Measurements from ENCODE around the gene B9D2.
"Not testable (repeated sequence)": the region's sequence is repeated elsewhere in the genome, so short reads cannot be mapped to it uniquely, and the experiment has no call there.

Gene B9D2

GRCh38 chr19:41411100-41411967 is 47.4 kb upstream of the B9D2 start:
- no peaks in the 10 kb centered on the region for H4K20me1 ChIP-seq (ENCODE audit: insufficient read depth, low read length)
- ATAC-seq (ENCODE audit: insufficient read depth, low read depth) (no peak), DNase-seq (no peak)
- H2AFZ ChIP-seq (ENCODE audit: low read depth, low read length): no peak overlapping the region
- no peaks in the 10 kb centered on the region for H3K9me3 ChIP-seq (ENCODE audit: insufficient read depth, low read length, severe bottlenecking)
- no peak overlapping the region for H3K27ac ChIP-seq (ENCODE audit: low read length)
- no peak for TF ChIP-seq EZH2 (IDR thresholded peaks at IDR 0.05; ENCODE audit: borderline replicate concordance, low read depth, low read length, severe bottlenecking)
- TF ChIP-seq, protein P1, sequence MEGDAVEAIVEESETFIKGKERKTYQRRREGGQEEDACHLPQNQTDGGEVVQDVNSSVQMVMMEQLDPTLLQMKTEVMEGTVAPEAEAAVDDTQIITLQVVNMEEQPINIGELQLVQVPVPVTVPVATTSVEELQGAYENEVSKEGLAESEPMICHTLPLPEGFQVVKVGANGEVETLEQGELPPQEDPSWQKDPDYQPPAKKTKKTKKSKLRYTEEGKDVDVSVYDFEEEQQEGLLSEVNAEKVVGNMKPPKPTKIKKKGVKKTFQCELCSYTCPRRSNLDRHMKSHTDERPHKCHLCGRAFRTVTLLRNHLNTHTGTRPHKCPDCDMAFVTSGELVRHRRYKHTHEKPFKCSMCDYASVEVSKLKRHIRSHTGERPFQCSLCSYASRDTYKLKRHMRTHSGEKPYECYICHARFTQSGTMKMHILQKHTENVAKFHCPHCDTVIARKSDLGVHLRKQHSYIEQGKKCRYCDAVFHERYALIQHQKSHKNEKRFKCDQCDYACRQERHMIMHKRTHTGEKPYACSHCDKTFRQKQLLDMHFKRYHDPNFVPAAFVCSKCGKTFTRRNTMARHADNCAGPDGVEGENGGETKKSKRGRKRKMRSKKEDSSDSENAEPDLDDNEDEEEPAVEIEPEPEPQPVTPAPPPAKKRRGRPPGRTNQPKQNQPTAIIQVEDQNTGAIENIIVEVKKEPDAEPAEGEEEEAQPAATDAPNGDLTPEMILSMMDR (IDR thresholded peaks at IDR 0.05; ENCODE audit: borderline replicate concordance, extremely low read depth, low read length, poor library complexity, severe bottlenecking): no peak
- peaks cover 35% of the 10 kb centered on the region for H3K36me3 ChIP-seq (ENCODE audit: insufficient read depth, low read length)
- no peaks in the 10 kb centered on the region for H3K27me3 ChIP-seq (ENCODE audit: insufficient read depth, low read length, poor library complexity)
- H3K9ac ChIP-seq (ENCODE audit: low read depth, low read length): no peak overlapping the region
- no peak overlapping the region for H3K4me2 ChIP-seq (ENCODE audit: insufficient read depth, low read length)
- H3K79me2 ChIP-seq (ENCODE audit: insufficient read depth, low read length): no peaks in the 10 kb centered on the region
- no peaks in the 10 kb centered on the region for H3K4me1 ChIP-seq (ENCODE audit: insufficient read depth, low read length)
- no peak overlapping the region for H3K4me3 ChIP-seq (ENCODE audit: low read depth in 1 of 2, low read length in 2 of 2)

DNA sequence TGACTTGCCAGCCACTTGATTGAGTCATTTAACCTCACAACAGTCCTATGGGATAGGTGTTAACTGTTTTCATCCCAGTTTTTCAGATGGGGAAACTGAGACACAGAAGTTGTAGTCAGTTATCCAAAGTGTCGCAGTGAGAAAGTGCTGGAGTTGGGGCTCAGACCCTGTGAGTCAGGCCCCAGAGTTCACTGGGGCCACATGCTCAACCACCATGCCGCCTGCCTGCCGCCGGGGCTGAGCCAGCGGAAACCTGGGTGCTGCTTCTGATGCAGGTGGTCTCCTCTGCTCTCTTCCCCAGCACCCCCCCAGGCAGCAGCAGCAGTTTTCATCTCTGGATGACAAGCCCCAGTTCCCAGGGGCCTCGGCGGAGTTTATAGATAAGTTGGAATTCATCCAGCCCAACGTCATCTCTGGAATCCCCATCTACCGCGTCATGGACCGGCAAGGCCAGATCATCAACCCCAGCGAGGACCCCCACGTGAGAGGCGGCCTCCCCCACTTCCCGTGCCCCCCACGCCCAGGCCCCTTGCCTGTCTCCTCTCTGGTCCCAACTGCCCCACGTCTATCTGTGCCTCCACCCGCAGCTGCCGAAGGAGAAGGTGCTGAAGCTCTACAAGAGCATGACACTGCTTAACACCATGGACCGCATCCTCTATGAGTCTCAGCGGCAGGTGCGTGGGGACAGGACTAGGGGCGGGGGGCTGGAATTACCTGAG is 46.5 kb upstream of the B9D2 start:
- no peak for DNase-seq
- TF ChIP-seq EZH2 (IDR thresholded peaks at IDR 0.05; ENCODE audit: borderline replicate concordance, low read depth, low read length, severe bottlenecking): no peak
- TF ChIP-seq, protein P1 (IDR thresholded peaks at IDR 0.05; ENCODE audit: borderline replicate concordance, extremely low read depth, low read length, poor library complexity, severe bottlenecking): no peak
- Histone ChIP-seq H3K79me2 (ENCODE audit: insufficient read depth, low read length) (no peaks in the 10 kb centered on the region), H3K4me1 (ENCODE audit: insufficient read depth, low read length) (no peaks in the 10 kb centered on the region), H3K4me3 (ENCODE audit: low read depth in 1 of 2, low read length in 2 of 2) (no peak overlapping the region), H3K4me2 (ENCODE audit: insufficient read depth, low read length) (no peak overlapping the region), H4K20me1 (ENCODE audit: insufficient read depth, low read length) (0 out of 2 replicates have a peak, but pooled peaks cover 4% of the 10 kb centered on the region), H3K9ac (ENCODE audit: low read depth, low read length) (no peak overlapping the region), H2AFZ (ENCODE audit: low read depth, low read length) (no peak overlapping the region), H3K9me3 (ENCODE audit: insufficient read depth, low read length, severe bottlenecking) (no peaks in the 10 kb centered on the region), H3K27ac (ENCODE audit: low read length) (no peak overlapping the region), H3K27me3 (ENCODE audit: insufficient read depth, low read length, poor library complexity) (no peaks in the 10 kb centered on the region), H3K36me3 (ENCODE audit: insufficient read depth, low read length) (peaks cover 36% of the 10 kb centered on the region)
- ATAC-seq (ENCODE audit: insufficient read depth, low read depth): no peak

DNA sequence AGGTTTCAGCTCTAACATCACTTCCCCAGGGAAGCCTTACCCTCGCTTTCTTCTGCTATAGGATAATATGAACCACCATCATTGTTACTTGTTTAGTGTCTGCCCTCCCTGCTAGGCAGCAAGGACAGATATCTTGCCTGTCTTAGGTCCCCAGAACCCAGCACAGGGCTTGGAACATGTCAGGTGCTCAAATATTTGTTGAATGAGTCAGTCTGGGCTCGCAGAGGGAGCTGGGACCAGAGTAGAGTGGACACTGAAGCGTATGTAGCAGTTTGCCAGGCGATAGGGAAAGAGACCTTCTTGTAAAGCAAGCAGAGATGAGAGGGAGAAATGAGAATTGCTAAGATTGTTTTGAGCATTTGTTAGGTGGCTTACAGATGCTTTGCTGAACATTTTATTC is 45.3 kb upstream of the B9D2 start:
- Histone ChIP-seq H4K20me1 (ENCODE audit: insufficient read depth, low read length) (0 out of 2 replicates have a peak, but pooled peaks cover 4% of the 10 kb centered on the region), H3K27ac (ENCODE audit: low read length) (no peak overlapping the region), H3K9ac (ENCODE audit: low read depth, low read length) (no peak overlapping the region), H3K27me3 (ENCODE audit: insufficient read depth, low read length, poor library complexity) (no peaks in the 10 kb centered on the region), H3K9me3 (ENCODE audit: insufficient read depth, low read length, severe bottlenecking) (no peaks in the 10 kb centered on the region), H3K79me2 (ENCODE audit: insufficient read depth, low read length) (peaks cover 2% of the 10 kb centered on the region; the same call in 1 of the 2 replicates), H3K4me2 (ENCODE audit: insufficient read depth, low read length) (no peak overlapping the region), H2AFZ (ENCODE audit: low read depth, low read length) (no peak overlapping the region), H3K4me3 (ENCODE audit: low read depth in 1 of 2, low read length in 2 of 2) (no peak overlapping the region), H3K4me1 (ENCODE audit: insufficient read depth, low read length) (no peaks in the 10 kb centered on the region), H3K36me3 (ENCODE audit: insufficient read depth, low read length) (peaks cover 26% of the 10 kb centered on the region)
- TF ChIP-seq EZH2 (IDR thresholded peaks at IDR 0.05; ENCODE audit: borderline replicate concordance, low read depth, low read length, severe bottlenecking): no peak
- TF ChIP-seq, protein P1 (IDR thresholded peaks at IDR 0.05; ENCODE audit: borderline replicate concordance, extremely low read depth, low read length, poor library complexity, severe bottlenecking): no peak
- ATAC-seq (ENCODE audit: insufficient read depth, low read depth): no peak
- DNase-seq: no peak

- H3K9ac ChIP-seq (ENCODE audit: low read depth, low read length): not testable (repeated sequence)
These were observed 44.9 kb upstream of the B9D2 start for GRCh38 chr19:41408846-41409245.

More at GRCh38 chr19:41408846-41409245, 44.9 kb upstream of the B9D2 start:
- H3K79me2 ChIP-seq (ENCODE audit: insufficient read depth, low read length); ATAC-seq (ENCODE audit: insufficient read depth, low read depth); H3K27me3 ChIP-seq (ENCODE audit: insufficient read depth, low read length, poor library complexity); DNase-seq; H4K20me1 ChIP-seq (ENCODE audit: insufficient read depth, low read length); H3K27ac ChIP-seq (ENCODE audit: low read length); H3K4me2 ChIP-seq (ENCODE audit: insufficient read depth, low read length); H3K9me3 ChIP-seq (ENCODE audit: insufficient read depth, low read length, severe bottlenecking); H3K4me1 ChIP-seq (ENCODE audit: insufficient read depth, low read length); H3K4me3 ChIP-seq (ENCODE audit: low read depth in 1 of 2, low read length in 2 of 2); H2AFZ ChIP-seq (ENCODE audit: low read depth, low read length): not testable (repeated sequence)
- peaks cover 21% of the 10 kb centered on the region for H3K36me3 ChIP-seq (ENCODE audit: insufficient read depth, low read length)
